GM19328 (cell line): Measurements from ENCODE around the gene AMZ2.
"Not testable (repeated sequence)": the region's sequence is repeated elsewhere in the genome, so short reads cannot be mapped to it uniquely, and the experiment has no call there.

Source experiments
- ATAC-seq: cut with Tn5 transposase; IDR thresholded peaks from one replicate; pipeline ENCODE4 v1.9.1; 2021; ENCODE audit warnings: mild to moderate bottlenecking, moderate library complexity; ENCODE audit not compliant: unreplicated experiment

AMZ2 gene

DNA sequence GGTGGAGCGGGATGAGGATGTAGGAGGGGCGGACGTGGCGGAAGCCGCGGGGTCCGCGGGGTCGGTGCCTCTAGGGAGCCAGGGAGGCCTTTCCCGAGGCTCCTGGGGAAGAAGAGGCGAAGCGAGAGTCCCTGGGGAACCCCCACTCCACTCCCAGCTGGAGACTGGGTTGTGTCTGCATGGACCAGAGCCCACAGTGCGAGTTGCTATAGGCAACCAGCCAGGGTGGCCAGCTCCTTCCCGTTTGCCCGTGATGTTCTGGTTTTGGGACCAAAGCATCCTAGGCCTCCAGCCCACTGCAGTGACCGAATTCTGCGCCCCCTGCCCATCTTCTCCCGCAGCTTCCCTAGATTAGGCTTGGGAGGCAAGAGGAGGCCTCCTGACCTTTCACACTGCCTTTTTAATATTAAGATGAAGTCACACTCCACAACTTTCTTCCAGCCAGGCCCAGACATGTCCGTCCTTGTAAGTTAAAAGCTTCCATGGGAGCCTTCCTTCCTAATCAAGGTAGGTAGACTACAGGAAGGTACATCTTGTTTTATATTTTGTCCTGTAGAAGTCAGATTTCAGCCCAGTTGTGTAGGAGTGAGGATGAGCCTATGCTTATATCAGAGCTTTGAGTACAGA, 469 bp downstream of the AMZ2 start:
- no peak for ATAC-seq

DNA sequence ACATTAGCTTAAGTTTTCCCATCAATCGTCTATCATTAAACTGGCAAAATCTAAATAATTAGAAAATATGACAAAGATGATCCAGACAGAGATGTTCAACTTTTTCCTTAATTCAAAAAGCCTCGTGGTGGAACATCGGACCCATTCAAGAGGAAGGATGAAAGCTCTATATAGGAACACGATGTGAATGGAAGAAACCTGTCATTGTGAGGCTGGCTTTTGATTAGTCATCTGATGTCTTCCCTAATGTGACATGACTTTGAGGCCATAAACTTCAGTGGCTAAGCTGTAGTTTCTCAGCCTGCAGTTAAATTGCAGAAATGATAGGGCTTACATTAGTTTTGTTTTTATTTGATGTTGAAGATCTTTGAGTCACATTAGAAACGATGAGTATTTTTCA, 1.0 kb downstream of the AMZ2 start:
- no peak for ATAC-seq

DNA sequence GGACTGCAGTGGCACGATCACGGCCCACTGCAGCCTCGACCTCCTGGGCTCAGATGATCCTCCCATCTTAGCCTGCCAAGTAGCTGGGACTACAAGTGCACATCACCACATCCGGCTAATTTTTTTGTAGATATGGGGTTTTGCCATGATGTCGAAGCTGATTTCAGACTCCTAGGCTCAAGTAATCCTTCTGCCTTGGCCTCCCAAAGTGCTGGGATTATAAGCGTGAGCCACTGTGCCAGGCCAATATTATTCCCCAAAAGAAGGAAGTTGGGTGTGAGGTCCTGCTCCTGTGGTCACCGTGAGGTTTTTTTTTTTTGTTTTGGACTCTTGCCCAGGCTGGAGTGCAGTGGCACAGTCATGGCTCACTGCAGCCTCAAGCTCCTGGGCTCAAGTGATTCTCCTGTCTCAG, 1.5 kb downstream of the AMZ2 start:
- no peak for ATAC-seq

DNA sequence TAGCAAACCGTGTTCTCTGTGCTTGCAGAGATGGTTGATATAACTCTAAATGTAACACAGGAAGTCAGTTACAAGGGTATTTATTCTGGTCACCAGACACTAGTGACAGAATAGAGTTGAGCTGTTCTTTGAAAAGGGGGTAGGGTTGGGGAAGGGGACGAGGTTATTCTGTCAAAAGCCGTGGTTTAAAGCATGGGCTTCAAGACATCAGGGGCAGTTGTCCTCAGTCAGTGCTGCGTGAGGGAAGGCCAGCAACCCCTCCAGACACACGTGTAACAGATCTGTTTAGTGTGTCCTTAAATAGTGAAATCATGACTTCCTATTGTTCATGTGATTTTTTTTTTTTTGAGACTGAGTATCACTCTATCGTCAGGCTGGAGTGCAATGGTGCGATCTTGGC, 5.6 kb downstream of the AMZ2 start:
- not testable (repeated sequence) for ATAC-seq

DNA sequence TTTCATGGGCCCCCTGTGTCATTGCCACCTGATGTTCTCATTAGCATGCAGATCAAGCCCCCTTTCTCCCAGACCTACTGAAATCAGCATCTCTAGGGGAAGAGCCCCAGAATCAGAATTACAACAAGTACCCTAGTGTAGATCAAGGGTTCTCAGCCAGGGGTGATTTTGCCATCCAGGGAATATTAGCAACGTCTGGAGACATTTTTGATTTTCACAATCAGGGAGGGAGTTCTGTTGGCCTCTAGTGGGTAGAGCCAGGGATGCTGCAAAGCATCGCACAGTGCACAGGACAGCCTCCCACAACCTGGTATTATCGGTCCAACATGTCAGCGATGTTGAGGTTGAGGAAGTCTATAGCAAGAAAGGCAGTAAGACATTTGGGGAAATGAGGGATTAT, 7.3 kb downstream of the AMZ2 start:
- ATAC-seq: no peak

DNA sequence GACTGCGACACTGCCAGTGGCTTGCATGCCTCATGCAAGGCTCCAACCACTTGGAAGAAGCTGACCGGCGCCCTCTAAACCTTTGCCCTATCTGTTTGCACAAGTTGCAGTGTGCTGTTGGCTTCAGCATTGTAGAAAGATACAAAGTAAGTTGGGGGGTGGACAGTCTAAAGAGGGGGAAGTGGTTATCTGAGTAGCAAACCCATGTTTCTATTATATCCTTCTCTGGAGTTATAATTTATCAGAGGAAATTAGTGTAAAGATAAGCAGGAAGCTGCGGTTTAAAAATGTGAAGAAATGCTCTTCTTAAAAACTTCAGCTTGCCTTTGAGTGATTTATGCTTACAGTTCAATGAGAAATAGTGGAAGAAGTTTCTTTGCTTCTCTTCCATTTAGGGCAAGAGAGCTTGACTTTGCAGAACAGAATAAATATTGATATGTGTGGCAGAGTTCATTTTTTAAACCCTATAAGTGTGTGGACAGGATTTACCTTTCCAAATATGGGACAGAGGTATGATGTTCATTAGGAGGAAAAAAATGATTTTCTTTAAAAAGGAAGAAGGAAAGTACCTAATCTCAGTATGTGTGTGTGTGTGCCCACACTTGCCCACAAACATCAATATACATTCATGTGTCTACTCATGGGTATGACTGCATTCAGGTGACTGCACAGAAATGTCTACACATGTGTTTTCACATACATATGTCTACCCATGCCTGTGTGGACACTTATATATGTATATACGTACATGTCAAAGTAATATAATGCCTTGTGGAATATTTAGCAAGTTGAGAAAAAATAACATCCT, 8.1 kb downstream of the AMZ2 start:
- ATAC-seq: no peak

DNA sequence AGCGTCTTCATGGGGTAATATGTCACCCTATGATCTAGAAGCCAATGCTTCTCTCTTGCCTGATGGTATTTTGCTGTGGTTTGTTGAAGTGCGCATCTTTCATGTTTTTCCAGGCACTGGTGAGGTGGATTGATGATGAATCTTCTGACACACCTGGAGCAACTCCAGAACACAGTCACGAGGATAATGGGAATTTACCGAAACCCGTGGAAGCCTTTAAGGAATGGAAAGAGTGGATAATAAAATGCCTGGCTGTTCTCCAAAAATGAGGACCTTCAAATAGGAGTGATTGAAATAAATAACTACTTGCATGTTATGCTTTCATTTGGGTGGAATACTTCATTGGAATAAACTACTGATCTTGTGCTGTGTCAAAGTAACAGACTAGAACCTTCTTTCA, 8.9 kb downstream of the AMZ2 start:
- ATAC-seq: not testable (repeated sequence)

DNA sequence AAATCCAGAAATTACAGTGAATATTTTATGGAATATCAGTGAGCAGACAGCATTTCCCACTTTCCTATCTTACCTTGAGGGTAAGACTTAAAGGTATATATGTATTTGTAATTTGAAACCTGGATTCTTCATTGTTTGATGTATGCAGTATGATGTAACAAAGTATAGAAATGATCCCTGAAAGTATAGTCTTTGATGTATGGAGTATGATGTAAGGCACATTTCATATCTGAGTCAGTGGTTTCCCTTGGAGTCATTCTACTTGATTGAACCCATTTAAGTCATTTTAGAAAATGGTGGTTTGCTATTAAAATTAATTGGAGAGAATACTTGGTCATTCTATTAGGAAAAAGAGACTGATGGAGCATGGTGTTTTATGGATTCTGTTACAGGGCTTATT, 10.1 kb downstream of the AMZ2 start:
- no peak for ATAC-seq

DNA sequence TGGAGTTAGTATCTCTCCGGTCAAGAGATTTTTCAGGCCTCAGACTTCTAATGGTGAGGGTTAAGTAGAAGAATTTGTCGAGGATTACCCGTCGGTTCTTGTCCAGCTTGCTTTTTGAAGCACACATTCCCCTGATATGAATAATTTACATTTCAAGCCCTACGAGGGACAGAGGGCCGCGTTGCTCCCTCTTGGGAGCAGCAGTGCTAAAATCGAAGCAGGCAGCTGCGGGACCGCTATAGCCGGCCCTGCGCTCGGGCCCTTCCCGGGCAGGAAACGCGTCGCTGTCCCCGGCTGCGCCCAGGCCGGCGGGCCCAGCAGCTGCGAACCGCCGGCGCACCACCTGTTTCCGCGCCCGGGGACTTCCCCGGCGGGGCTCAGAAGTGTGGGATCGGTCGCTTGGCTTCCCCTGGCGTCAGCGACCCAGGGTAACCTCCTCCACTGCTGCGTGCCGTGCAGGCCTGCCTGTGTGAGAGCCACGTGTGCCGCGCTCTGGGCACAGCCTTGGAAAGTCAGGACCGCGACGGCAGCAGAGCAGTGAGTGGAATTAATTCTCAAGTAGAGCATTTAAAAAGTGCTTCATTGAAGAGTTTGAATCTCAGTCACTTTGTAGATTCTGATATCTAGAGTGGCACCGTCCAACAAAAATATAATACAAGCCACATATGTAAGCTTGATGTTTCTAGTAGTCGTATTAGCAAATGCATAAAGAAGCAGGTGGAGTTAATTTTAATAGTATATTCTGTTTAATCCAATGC, 11.2 kb downstream of the AMZ2 start:
- ATAC-seq: peak; percentile 88

DNA sequence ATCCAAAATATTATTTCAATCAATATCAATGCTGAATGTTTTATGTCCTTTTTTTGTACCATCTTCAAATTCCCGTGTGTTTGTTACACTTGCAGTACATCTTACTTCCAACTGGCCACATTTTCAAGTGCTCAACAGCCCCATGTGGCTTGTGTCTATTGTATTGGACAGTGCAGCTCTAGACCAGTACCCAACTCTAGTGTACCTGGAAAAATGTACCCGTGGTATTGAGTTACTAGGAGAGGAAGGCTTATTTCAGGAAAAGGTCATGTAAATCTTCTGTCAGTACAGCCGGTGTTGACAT, 11.8 kb downstream of the AMZ2 start:
- not testable (repeated sequence) for ATAC-seq

DNA sequence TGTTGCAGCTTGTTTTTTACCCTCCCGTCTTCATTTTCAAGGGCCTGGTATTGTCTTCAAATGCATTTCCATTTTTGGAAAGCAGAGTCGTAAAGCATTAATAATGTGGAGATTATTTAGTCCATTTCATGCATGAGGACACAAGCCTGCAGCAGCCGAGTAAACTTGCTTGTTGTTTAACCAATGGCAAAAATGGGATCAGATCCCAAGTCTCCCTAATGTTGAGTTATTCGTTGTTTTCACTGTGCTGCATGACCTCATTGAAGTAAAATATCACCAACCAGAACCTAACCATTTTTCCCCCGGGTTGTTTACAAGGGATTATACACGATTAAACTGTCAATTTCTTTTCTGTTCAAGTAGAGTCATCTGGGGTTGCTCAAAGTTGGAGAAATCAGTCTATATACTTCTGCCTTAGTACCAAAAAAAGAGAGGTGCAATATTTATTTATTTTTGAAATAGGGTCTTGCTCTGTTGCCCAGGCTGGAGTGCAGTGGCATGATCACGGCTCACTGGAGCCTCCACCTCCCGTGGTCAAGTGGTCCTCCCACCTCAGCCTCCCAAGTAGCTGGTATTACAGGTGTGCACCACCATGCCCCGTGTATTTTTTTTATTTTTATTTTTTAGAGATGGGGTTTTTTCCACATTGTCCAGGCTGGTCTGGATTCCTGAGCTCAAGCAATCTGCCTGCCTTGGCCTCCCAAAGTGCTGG, 12.4 kb downstream of the AMZ2 start:
- no peak for ATAC-seq

DNA sequence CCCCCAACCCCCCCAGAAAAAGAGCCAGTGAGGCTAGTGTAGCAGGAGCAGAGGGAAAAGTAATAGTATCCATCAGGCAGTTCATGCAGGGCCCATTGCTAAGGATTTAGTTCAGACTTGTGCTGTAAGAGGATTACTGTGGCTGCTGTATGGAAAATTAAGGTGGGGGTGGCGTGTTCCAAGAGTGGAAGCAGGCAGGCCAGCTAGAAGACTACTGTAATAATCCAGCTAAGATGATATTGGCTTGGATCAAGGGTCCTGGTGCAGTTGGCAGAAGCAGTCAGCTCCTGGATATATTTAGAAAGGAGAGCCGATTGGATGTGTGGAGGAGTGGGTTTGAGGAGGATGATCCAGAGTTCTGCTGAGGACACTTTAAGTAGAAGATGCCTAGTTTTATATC, 14.6 kb downstream of the AMZ2 start:
- not testable (repeated sequence) for ATAC-seq

DNA sequence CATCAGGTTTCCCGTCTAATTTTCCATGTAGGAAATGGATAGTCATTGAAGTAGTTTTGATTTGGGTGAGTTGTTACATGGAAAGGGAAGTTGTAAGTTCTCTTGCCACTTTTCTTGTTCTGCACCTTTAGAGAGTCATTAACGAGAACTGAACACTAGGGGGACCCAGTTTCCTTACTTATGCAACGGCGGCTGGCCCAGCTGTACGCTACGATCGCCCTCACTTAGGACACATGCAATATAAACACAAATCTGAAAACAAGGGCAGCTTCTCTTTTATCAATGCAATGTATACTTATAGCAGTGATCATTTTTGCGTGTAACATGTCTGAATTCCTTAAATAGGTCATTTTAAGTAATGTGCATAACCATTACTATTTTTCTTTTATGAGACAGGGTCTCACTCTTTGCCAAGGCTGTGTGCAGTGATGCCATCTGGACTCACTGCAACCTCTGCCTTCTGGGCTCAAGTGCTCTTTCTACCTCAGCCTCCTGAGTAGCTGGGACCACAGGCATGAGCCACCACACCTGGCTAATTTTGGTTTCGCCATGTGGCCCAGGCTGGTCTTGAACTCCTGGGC, 15.3 kb downstream of the AMZ2 start:
- ATAC-seq: not testable (repeated sequence)

DNA sequence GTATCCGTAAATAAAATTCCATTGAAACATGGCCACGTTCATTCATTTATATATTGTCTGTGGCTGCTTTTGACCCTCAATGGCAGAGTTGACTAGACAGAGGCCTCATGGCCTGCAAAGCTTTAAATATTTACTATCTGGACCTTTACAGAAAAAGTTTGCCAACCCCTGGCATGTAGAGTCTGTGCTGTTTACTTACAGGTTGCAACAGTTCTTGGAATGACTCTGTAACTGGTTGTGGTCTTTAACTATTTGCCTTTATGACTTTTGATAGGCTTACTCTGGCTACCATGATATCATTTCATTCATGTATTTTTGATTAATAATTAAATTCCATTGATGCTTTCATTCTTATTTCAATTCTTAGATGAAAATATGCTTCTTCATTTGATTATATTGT, 18.0 kb downstream of the AMZ2 start:
- ATAC-seq: not testable (repeated sequence)

DNA sequence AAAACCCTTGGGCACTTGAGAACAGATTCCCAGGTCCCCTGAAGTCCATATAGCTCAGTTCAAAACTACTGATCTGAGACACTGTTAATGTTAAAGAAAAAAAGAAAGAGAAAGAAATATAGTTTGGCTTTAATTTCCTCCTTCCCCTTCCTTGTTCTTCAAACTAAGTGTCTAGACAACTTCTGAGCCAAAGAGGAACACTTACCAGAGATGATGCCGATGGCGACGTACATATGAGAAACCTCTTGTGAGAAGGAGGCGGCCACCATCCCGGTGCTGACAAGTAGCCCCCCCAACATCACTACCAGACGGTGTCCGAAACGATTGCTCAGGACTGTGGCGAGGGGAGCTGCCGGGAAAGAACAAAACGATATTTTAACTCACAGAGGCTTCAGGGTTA, 25.9 kb downstream of the AMZ2 start:
- ATAC-seq: no peak

DNA sequence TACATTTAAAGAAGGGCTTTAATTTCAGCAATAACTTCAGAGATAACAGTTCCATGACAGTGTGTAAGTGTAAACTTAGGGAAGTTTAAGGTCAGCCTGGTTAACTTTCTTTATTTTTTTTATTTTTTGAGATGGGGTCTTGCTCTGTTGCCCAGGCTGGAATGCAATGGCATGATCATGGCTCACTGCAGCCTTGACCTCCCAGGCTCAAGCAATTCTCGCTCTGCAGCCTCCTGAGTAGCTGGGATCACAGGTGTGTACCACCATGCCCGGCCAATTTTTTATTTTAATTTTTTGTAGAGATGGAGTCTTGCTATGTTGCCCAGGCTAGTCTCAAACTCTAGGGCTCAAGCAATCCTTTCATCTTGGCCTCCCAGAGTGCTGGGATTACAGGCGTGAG, 28.5 kb downstream of the AMZ2 start:
- ATAC-seq: not testable (repeated sequence)

DNA sequence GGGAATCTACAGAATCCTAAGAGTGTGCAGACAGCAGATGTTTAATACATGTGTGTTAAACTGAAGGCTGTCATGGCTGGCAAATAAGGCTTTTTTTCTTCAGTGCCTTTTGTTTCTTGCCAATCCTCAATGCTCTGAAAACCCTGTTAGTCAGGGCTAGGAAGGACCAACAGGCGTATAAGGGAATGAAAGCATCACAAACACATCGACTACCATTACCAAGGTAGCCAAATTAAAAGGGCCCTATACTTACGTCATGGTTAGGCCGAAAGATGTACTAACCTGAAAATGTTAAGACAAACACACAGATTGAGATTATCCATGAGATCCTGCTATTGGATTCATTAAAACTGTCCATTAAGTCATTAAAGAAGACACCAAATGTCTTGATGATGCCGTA, 30.0 kb downstream of the AMZ2 start:
- ATAC-seq: no peak

DNA sequence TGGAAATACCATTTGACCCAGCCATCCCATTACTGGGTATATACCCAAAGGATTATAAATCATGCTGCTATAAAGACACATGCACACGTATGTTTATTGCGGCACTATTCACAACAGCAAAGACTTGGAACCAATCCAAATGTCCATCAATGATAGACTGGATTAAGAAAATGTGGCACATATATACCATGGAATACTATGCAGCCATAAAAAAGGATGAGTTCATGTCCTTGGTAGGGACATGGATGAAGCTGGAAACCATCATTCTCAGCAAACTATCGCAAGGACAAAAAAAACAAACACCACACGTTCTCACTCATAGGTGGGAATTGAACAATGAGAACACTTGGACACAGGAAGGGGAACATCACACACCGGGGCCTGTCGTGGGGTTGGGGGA, 34.1 kb downstream of the AMZ2 start:
- ATAC-seq: not testable (repeated sequence)

DNA sequence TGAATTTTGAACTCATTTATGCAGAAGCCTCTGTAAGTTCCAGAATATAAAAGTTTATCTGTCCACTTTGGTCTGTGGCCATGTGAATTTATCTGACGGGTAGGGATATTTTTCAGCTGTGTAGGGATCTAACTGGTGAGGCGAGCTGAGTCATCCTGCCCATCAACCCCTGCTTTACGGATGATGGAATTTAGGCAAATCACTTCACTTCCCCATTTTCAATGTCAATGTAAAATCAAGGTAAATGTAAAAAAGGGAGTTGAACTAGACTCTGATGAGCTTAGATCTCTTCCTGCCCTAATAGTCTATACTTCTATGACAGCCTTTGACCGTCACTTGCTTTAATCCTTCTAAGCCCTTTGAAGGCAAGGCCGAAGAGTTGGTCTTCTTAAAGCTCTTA, 40.5 kb downstream of the AMZ2 start:
- ATAC-seq: no peak

DNA sequence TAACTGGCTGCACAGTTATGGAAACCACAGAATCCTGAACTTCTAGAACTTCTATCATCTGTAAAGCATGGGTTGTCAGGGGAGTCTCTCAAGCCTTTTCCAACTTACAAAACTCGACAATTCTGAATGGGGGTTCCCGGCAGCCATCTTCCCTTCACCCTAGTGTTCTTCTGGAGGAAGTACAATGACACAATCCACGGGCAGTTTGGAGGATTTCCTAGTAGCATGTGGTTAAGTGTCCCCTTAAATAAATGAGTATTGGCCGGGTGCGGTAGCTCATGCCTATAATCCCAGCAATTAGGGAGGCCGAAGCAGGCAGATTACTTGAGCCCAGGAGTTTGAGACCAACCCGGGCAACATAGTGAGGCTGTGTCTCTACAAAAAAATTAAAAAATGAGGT, 41.0 kb downstream of the AMZ2 start:
- no peak for ATAC-seq

DNA sequence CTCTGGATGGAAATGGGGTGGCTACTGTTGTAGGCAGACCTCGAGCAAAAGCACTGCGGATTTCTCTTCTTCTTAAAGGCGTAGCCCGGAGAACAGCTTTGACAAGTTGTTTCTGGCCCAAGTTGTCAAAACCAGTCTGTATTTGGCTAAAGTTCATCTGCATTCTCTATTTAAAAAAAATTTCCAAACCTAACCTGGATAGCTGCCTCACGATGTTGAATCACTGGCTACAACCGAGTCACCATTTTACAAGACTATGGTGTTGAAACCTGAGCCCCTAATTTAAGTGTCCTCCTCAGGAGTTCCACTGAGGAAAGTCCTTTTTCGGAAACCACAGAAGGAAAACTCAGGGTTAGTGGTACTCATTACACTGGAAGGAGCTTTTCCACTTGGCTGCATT, 41.6 kb downstream of the AMZ2 start:
- no peak for ATAC-seq
